K562 (cell line): ENCODE data around the gene BCKDK. TPM values are rescaled to one million over a fixed set of nuclear protein-coding genes. Genes with fewer than 3 reads are reported as not detected.

ENCODE experiments used
- ATAC-seq: fragments of 200-7000 bp; cut with Tn5 transposase; 3 replicates; pipeline ENCODE4 v1.9.1; 2020; ENCODE audit warnings: moderate library complexity
- BruUV-seq: library from RNA; stranded (reverse); fragments of 400-500 nt; replicated peaks from 2 replicates; lab custom pipeline; 2021; lab: Mats Ljungman, UMichigan
- CTCF ChIA-PET: fragments of 300-600 bp; formaldehyde crosslinking; extraction: SDS; loops from one replicate; lab custom pipeline; 2021; ENCODE audit warnings: low intra/inter-chr PET ratio; lab: Yijun Ruan, JAX
- POLR2A ChIA-PET: fragments of 300-600, 350-650 bp; sonication (Branson Sonifier 250); formaldehyde crosslinking; extraction: SDS; loops from one replicate; lab custom pipeline; 2021; ENCODE audit warnings: antibody characterized with exemption, inconsistent platforms; lab: Yijun Ruan, JAX
- DNase-seq, 4 experiments: peaks; one replicate each; pipeline versions ENCODE4 v3.0.0 to v3.0.0-alpha.2; 2011 to 2018; ENCODE audit warnings: low spot score in 3 of 4, mixed read lengths in 3 of 4; ENCODE audit errors: extremely low read depth in 1 of 4
- FAIRE-seq: peaks from 2 replicates; lab custom pipeline; 2011; peaks lifted over from hg19 to GRCh38; lab: Jason Lieb, UNC
- H2AFZ ChIP-seq: 2 replicates; pipeline ENCODE4 v1.6.0; 2011; ENCODE audit warnings: low read depth, low read length, control low read depth, inconsistent platforms
- H3K27ac ChIP-seq: fragments of 200-600 bp; 3 replicates; pipeline ENCODE4 v1.8.0; 2011; ENCODE audit warnings: low read depth, mild to moderate bottlenecking, control low read depth, inconsistent platforms, low read length, moderate library complexity, mixed read lengths; ENCODE audit errors: extremely low read depth
- H3K27me3 ChIP-seq, 2 experiments: fragments of 300-600 bp in 1 of 2; 2 replicates in 1 of 2; 3 replicates in 1 of 2; pipeline versions ENCODE4 v1.6.0 to v1.8.0; 2011; ENCODE audit warnings: inconsistent platforms in 2 of 2, low read length in 2 of 2, mild to moderate bottlenecking in 1 of 2, mixed read lengths in 1 of 2, moderate library complexity in 1 of 2; ENCODE audit not compliant: control insufficient read depth in 2 of 2, insufficient read depth in 2 of 2
- H3K36me3 ChIP-seq: fragments of 300-600 bp; 3 replicates; pipeline ENCODE4 v1.8.0; 2011; ENCODE audit warnings: mild to moderate bottlenecking, low read length, inconsistent platforms; ENCODE audit not compliant: control insufficient read depth, insufficient read depth
- H3K4me1 ChIP-seq, 2 experiments: fragments of 200-600 bp in 1 of 2; replicated peaks in 1 of 2; 2 replicates in 1 of 2; 3 replicates in 1 of 2; pipeline versions ENCODE4 v1.5.1 to v1.8.0; 2011; ENCODE audit warnings: inconsistent platforms in 2 of 2, low read length in 2 of 2, mild to moderate bottlenecking in 1 of 2, mixed read lengths in 1 of 2, moderate library complexity in 1 of 2; ENCODE audit not compliant: control insufficient read depth in 2 of 2, insufficient read depth in 2 of 2
- H3K4me2 ChIP-seq: 2 replicates; pipeline ENCODE4 v1.6.1; 2011; ENCODE audit warnings: low read length, control low read depth, inconsistent platforms, mixed read lengths; ENCODE audit not compliant: insufficient read depth
- H3K4me3 ChIP-seq: fragments of 200-600 bp; sonication (generic), shearing (Covaris generic); 2 replicates; pipeline ENCODE4 v1.5.1; 2016; ENCODE audit warnings: control low read depth, inconsistent platforms
- H3K79me2 ChIP-seq: fragments of 200-600 bp; 3 replicates; pipeline ENCODE4 v1.8.0; 2011; ENCODE audit warnings: low read length, inconsistent platforms; ENCODE audit not compliant: control insufficient read depth, insufficient read depth
- H3K9ac ChIP-seq, 2 experiments: 2 replicates each; pipeline versions ENCODE4 v1.6.0 to v1.6.1; 2011; ENCODE audit warnings: low read depth in 2 of 2, low read length in 2 of 2, control low read depth in 1 of 2, inconsistent platforms in 1 of 2, mild to moderate bottlenecking in 1 of 2, mixed read lengths in 1 of 2; ENCODE audit not compliant: insufficient read depth in 1 of 2
- H3K9me1 ChIP-seq: one replicate; pipeline ENCODE4 v1.6.0; 2011; ENCODE audit warnings: inconsistent platforms, mild to moderate bottlenecking, low read length, moderate library complexity; ENCODE audit not compliant: control insufficient read depth, insufficient read depth
- H3K9me3 ChIP-seq: replicated peaks from 2 replicates; pipeline ENCODE4 v1.5.1; 2011; ENCODE audit warnings: low read depth, low read length, inconsistent platforms; ENCODE audit not compliant: control insufficient read depth, insufficient read depth
- H4K20me1 ChIP-seq: replicated peaks from 2 replicates; pipeline ENCODE4 v1.6.1; 2011; ENCODE audit warnings: low read length, inconsistent platforms, mixed read lengths; ENCODE audit not compliant: control insufficient read depth, insufficient read depth
- CXXC5 ChIP-seq: fragments of 250-450 bp; sonication (Bioruptor Pico); IDR thresholded peaks from 2 replicates; pipeline ENCODE4 v1.8.0; 2022; ENCODE audit warnings: inconsistent platforms, mild to moderate bottlenecking, moderate library complexity
- E4F1 ChIP-seq: fragments of 250-450 bp; sonication (Bioruptor Pico); IDR thresholded peaks from 2 replicates; pipeline ENCODE4 v1.5.0; 2021; ENCODE audit warnings: mild to moderate bottlenecking, borderline replicate concordance
- EGR1 ChIP-seq: fragments of 450-650 bp; conservative IDR thresholded peaks from 2 replicates; pipeline ENCODE4 v1.6.1; 2017; ENCODE audit warnings: mild to moderate bottlenecking
- ERF ChIP-seq: fragments of 450-650 bp; formaldehyde crosslinking; IDR thresholded peaks from 2 replicates; pipeline ENCODE4 v1.4.0; 2020; ENCODE audit warnings: mild to moderate bottlenecking, mixed read lengths
- NFIC ChIP-seq: fragments of 450-650 bp; IDR thresholded peaks from 2 replicates; pipeline ENCODE4 v1.6.1; 2017; ENCODE audit warnings: mild to moderate bottlenecking, inconsistent platforms
- POLR2B ChIP-seq: fragments of 450-650 bp; IDR thresholded peaks from 2 replicates; pipeline ENCODE4 v1.6.1; 2018; ENCODE audit warnings: low read depth; ENCODE audit not compliant: partially characterized antibody
- POLR2G ChIP-seq: fragments of 200-400 bp; formaldehyde crosslinking; IDR thresholded peaks from 2 replicates; pipeline ENCODE4 v1.6.1; 2017; ENCODE audit warnings: low read depth, mild to moderate bottlenecking, antibody characterized with exemption, low read length, moderate library complexity
- RBFOX2 ChIP-seq: fragments of 200-400 bp; formaldehyde crosslinking; IDR thresholded peaks from 2 replicates; pipeline ENCODE4 v1.6.1; 2017; ENCODE audit warnings: low read depth, mild to moderate bottlenecking, low read length, moderate library complexity
- STAT5A ChIP-seq: IDR thresholded peaks from 2 replicates; pipeline ENCODE4 v1.6.1; 2012; ENCODE audit warnings: low read length, inconsistent platforms, borderline replicate concordance
- WGBS: fragments of 100-300 bp; shearing (Covaris generic); methylation state at CpG from one replicate; pipeline ENCODE4 v1.1.6; 2016; ENCODE audit warnings: low coverage, mixed read lengths; ENCODE audit not compliant: insufficient coverage; ENCODE audit errors: missing lambda C conversion rate; 5-methylcytosine and 5-hydroxymethylcytosine counted together
- in situ Hi-C: fragments of 300-500 bp; cut with MboI; formaldehyde crosslinking; loops from 4 replicates; pipeline ENCODE4 v1.15.0; 2018; ENCODE audit warnings: inconsistent platforms, mixed read lengths
- intact Hi-C: fragments of 100-400 bp; cut with micrococcal nuclease; formaldehyde crosslinking; loops from 2 replicates; pipeline ENCODE4 v1.14.2; 2022
- polyA plus RNA-seq, 8 experiments: library from polyadenylated mRNA; depleted of rRNA in 4 of 8; stranded (reverse) in 5 of 8; unstranded in 3 of 8; fragments of >200 nt; fragmentation: Nextera tagmentation in 2 of 8; fragmentation: Illumina TruSeq in 1 of 8; extraction: Ambion mirVana in 2 of 8; extraction: Trizol in 1 of 8; gene quantifications; 2 replicates each; pipeline versions ENCODE4 v1.2.1 to v1.2.3, GENCODE V29; 2011 to 2014; ENCODE audit warnings: inconsistent platforms in 1 of 8, missing spikeins in 1 of 8
- total RNA-seq, 7 experiments: library from RNA; depleted of rRNA in 6 of 7; stranded (reverse); fragments of >200 nt in 6 of 7; fragmentation: Illumina TruSeq in 2 of 7; extraction: Trizol in 2 of 7; gene quantifications; 2 replicates each; pipeline versions ENCODE4 v1.2.1 to v1.2.3, GENCODE V29; 2011 to 2021; ENCODE audit warnings: low replicate concordance in 1 of 7

BCKDK gene
- total and polyA plus RNA-seq, 9 of the 15 experiments (the other 6 are each of a cell fraction or from before 2014, with no cell fraction given): 0.58 to 34.8 (median 13.1) TPM

- peak overlapping the region in 1 of 2 experiments; percentile 37; a peak in 2 of 4 replicates for H3K9ac ChIP-seq
- H3K27ac ChIP-seq: no peak overlapping the region
- in situ Hi-C loops: no loop called here
- no peak for DNase-seq
- POLR2A ChIA-PET: interaction anchor here (0.8 to 1.0 kb wide), 2 partner anchors 9 to 18 kb away, joined by 3 read pairs; partner anchors contain the start of gene ZNF668
- H4K20me1 ChIP-seq: 0 out of 2 replicates have a peak, but pooled peaks cover 5% of the 10 kb centered on the region
- FAIRE-seq: no peak
- peaks cover 72% of the 10 kb centered on the region for H3K36me3 ChIP-seq
- no peaks in the 10 kb centered on the region for H3K9me1 ChIP-seq
- H2AFZ ChIP-seq: no peak overlapping the region
- intact Hi-C loops: no loop called here
- 82% methylated on average over 10 of the region's 14 CpGs for WGBS
- no peak overlapping the region for H3K4me3 ChIP-seq
- no peak overlapping the region for H3K4me2 ChIP-seq
- CTCF ChIA-PET: no interaction called here
- TF ChIP-seq POLR2G (peak; percentile 53), RBFOX2 (peak; percentile 58; the same call in 1 of the 2 replicates), EGR1 (no peak)
- TF ChIP-seq, all 486 proteins: peak for 2
- Histone ChIP-seq H3K27me3 (no peaks in the 10 kb centered on the region), H3K9me3 (no peaks in the 10 kb centered on the region), H3K4me1 (peaks cover 0 to 82% of the 10 kb centered on the region in 2 experiments; a peak in 3 of 5 replicates), H3K79me2 (peaks cover 9% of the 10 kb centered on the region; the same call in 2 of the 3 replicates)
- BruUV-seq: no TSS peak
- peak; percentile 18; the same call in 1 of the 3 replicates for ATAC-seq
Measured at GRCh38 chr16:31082368-31083045, 25.7 kb upstream of the BCKDK start.

GRCh38 chr16:31083081-31083480, 25.1 kb upstream of the BCKDK start:
- CTCF ChIA-PET: no interaction called here
- H3K27me3 ChIP-seq: no peaks in the 10 kb centered on the region
- H3K79me2 ChIP-seq: peaks cover 7% of the 10 kb centered on the region; the same call in 2 of the 3 replicates
- H3K4me2 ChIP-seq: no peak overlapping the region
- H2AFZ ChIP-seq: no peak overlapping the region
- H3K27ac ChIP-seq: no peak overlapping the region
- intact Hi-C loops: no loop called here
- ATAC-seq: peak; percentile 24
- WGBS: 38% methylated on average over 6 of the region's 9 CpGs
- no peaks in the 10 kb centered on the region for H3K9me1 ChIP-seq
- H3K9me3 ChIP-seq: no peaks in the 10 kb centered on the region
- no peak overlapping the region for H3K4me3 ChIP-seq
- H3K4me1 ChIP-seq: peaks cover 0 to 79% of the 10 kb centered on the region in 2 experiments; a peak in 3 of 5 replicates
- peaks cover 67% of the 10 kb centered on the region; the same call in 2 of the 3 replicates for H3K36me3 ChIP-seq
- 0 out of 2 replicates have a peak, but pooled peaks cover 5% of the 10 kb centered on the region for H4K20me1 ChIP-seq
- peak in 2 of 4 experiments; percentile 20 to 45 for DNase-seq
- in situ Hi-C loops: no loop called here
- no peak for FAIRE-seq
- POLR2A ChIA-PET: interaction anchor here (0.8 to 2.5 kb wide), 4 partner anchors 9 to 97 kb away, joined by 3 to 15 read pairs (median 4); partner anchors contain the start of genes VKORC1 and ZNF668
- H3K9ac ChIP-seq: peak overlapping the region in 1 of 2 experiments; percentile 37; a peak in 1 of 4 replicates
- BruUV-seq: no TSS peak
- TF ChIP-seq E4F1 (CRISPR knock-in tag) (no peak), NFIC (peak; percentile 61), ERF (CRISPR knock-in tag) (no peak), CXXC5 (CRISPR knock-in tag) (0 out of 2 replicates have a peak, but pooled peaks have one; percentile 26), STAT5A (no peak), POLR2B (peak; percentile 2)
